ENCODE results near the gene TXNRD1.

DNA sequence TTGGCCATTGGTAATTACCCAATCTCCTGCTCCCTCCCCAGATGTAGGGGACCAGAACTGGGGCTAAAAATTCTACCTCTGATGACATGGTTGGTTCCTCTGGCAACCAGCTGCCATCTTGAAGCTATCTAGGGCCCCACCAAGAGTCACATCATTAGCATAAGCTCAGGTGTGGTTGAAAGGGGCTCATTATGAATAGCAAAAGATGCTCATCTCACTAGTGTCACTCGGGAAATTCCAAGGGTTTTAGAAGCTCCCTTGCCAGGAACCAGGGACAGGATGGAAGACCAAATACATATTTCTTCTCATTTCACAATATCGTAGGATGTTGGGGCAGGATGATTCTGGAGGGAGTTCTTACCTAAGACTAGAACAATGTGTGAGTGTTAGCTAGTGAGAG is 126.6 kb downstream of the TXNRD1 start:
- TF ChIP-seq, protein P1, sequence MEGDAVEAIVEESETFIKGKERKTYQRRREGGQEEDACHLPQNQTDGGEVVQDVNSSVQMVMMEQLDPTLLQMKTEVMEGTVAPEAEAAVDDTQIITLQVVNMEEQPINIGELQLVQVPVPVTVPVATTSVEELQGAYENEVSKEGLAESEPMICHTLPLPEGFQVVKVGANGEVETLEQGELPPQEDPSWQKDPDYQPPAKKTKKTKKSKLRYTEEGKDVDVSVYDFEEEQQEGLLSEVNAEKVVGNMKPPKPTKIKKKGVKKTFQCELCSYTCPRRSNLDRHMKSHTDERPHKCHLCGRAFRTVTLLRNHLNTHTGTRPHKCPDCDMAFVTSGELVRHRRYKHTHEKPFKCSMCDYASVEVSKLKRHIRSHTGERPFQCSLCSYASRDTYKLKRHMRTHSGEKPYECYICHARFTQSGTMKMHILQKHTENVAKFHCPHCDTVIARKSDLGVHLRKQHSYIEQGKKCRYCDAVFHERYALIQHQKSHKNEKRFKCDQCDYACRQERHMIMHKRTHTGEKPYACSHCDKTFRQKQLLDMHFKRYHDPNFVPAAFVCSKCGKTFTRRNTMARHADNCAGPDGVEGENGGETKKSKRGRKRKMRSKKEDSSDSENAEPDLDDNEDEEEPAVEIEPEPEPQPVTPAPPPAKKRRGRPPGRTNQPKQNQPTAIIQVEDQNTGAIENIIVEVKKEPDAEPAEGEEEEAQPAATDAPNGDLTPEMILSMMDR (IDR thresholded peaks at IDR 0.05), result no peak
- TF ChIP-seq POLR2AphosphoS5 (IDR thresholded peaks at IDR 0.05) (no peak), EP300 (IDR thresholded peaks at IDR 0.05) (no peak), POLR2A (IDR thresholded peaks at IDR 0.05; ENCODE audit: low read depth) (no peak)

Data from esophagus muscularis mucosa (tissue), 4 donors.